Transverse colon (tissue), 3 donors: ENCODE measurements around the gene SLC35A2.

Experiments
- CTCF ChIP-seq, 5 experiments: fragments of 200-600 bp in 3 of 5; fragments of 450-650 bp in 2 of 5; sonication (generic) in 3 of 5; IDR thresholded peaks; 1 replicate in 2 of 5; 2 replicates in 3 of 5; pipeline ENCODE4 v1.5.1; 2016 to 2017; ENCODE audit warnings: antibody characterized with exemption in 5 of 5, inconsistent platforms in 3 of 5, mild to moderate bottlenecking in 2 of 5, moderate library complexity in 1 of 5
- POLR2A ChIP-seq: fragments of 450-650 bp; IDR thresholded peaks from one replicate; pipeline ENCODE4 v1.6.1; 2016; ENCODE audit warnings: antibody characterized with exemption, mild to moderate bottlenecking, moderate library complexity

GRCh38 chrX:48902776-48903175 is 8.7 kb downstream of the SLC35A2 start:
- no peak for TF ChIP-seq CTCF (IDR thresholded peaks at IDR 0.05)
- no peak for TF ChIP-seq POLR2A
